Heart left ventricle (tissue), 16 donors: ENCODE data around the gene DNAH17. TPM values are rescaled to one million over a fixed set of nuclear protein-coding genes. Genes with fewer than 3 reads are reported as not detected.
A peak's percentile ranks its signal among the peaks of the same experiment; 100 is the strongest.

Experiments used
- ATAC-seq, 4 donors: fragments of 200-7000 bp; cut with Tn5 transposase; one replicate each; pipeline ENCODE4 v1.9.1; 2020 to 2022; ENCODE audit warnings: moderate library complexity in 4 of 4, mild to moderate bottlenecking in 3 of 4, moderate number of reproducible peaks in 1 of 4
- DNase-seq, 5 donors: peaks; one replicate each; pipeline ENCODE4 v3.0.0-alpha.2; 2020
- H3K27ac ChIP-seq, 12 donors: fragments of 200-600 bp; sonication (generic) in 4 of 12; one replicate each; pipeline versions ENCODE4 v1.5.0 to v1.8.0; 2016 to 2022; ENCODE audit warnings: mild to moderate bottlenecking in 2 of 12
- H3K27me3 ChIP-seq, 9 donors: fragments of 200-600 bp; sonication (generic) in 2 of 9; one replicate each; pipeline versions ENCODE4 v1.5.1 to v1.8.0; 2016 to 2022; ENCODE audit warnings: mild to moderate bottlenecking in 3 of 9
- H3K36me3 ChIP-seq, 9 donors: fragments of 200-600 bp; sonication (generic) in 2 of 9; one replicate each; pipeline versions ENCODE4 v1.5.0 to v1.8.0; 2018 to 2022; ENCODE audit warnings: mild to moderate bottlenecking in 2 of 9
- H3K4me1 ChIP-seq, 12 donors: fragments of 200-600 bp; sonication (generic) in 4 of 12; one replicate each; pipeline versions ENCODE4 v1.5.0 to v1.8.0; 2016 to 2022; ENCODE audit warnings: mild to moderate bottlenecking in 3 of 12
- H3K4me3 ChIP-seq, 12 donors: fragments of 200-600 bp; sonication (generic) in 4 of 12; one replicate each; pipeline versions ENCODE4 v1.5.0 to v1.8.0; 2017 to 2022; ENCODE audit warnings: mild to moderate bottlenecking in 9 of 12, moderate library complexity in 4 of 12
- H3K9me3 ChIP-seq, 12 donors: fragments of 200-600 bp; sonication (generic) in 4 of 12; one replicate each; pipeline versions ENCODE4 v1.5.0 to v1.8.0; 2016 to 2022; ENCODE audit warnings: mild to moderate bottlenecking in 1 of 12
- CTCF ChIP-seq, 12 donors: fragments of 200-600 bp; sonication (generic) in 4 of 12; IDR thresholded peaks; one replicate each; pipeline versions ENCODE4 v1.5.0 to v1.8.0; 2018 to 2022; ENCODE audit warnings: antibody characterized with exemption in 12 of 12, mild to moderate bottlenecking in 5 of 12
- POLR2A ChIP-seq, 2 donors: fragments of 450-650 bp; IDR thresholded peaks; one replicate each; pipeline ENCODE4 v1.6.1; 2017; ENCODE audit warnings: antibody characterized with exemption in 2 of 2, mild to moderate bottlenecking in 2 of 2, moderate library complexity in 2 of 2
- WGBS, 4 donors: extraction: QIAGEN DNeasy Blood & Tissue Kit in 2 of 4; methylation state at CpG; one replicate each; pipeline versions ENCODE4 v1.1.5 to v1.1.7; 2013 to 2018; 5-methylcytosine and 5-hydroxymethylcytosine counted together
- intact Hi-C, 10 donors: fragments of 100-400 bp; cut with DNase I; formaldehyde crosslinking; loops; one replicate each; pipeline versions ENCODE4 v1.11.1 to v1.14.2; 2022
- polyA plus RNA-seq, 2 donors: library from polyadenylated mRNA; stranded (reverse); fragments of 200-250 nt; gene quantifications; one replicate each; pipeline ENCODE4 v1.2.3, GENCODE V29; 2013
- total RNA-seq, 9 donors: library from RNA; depleted of rRNA in 2 of 9; stranded (reverse); fragments of >200 nt in 2 of 9; fragmentation: NEBNext Ultra II Directional in 3 of 9; extraction: Animal tissue kit (Norgen Biotek cat#: 25700) in 3 of 9; gene quantifications; one replicate each; pipeline versions ENCODE4 v1.1.0 to v1.2.4, GENCODE V29; 2016 to 2023
- donor health status: ischemic (EF 13 %, LVEDD 7.1; RV severe dilation, severe dysfunction).
- donor health status: healthy with polysubstance abuse.
- donor health status: DM: no; HTN: yes; CAD: no.
- donor health status: DM: no; HTN: no; CAD: no.
- donor health status: ischemic (EF 25% LVEDD 6.9; RV normal size, moderate dysfunction).
- donor health status: ischemic (EF 25% LVEDD 5.7; RV mildly dilated, moderate dysfunction).
- donor health status: healthy.
- donor health status: DM: yes; HTN: yes; CAD: no.
- donor health status: ischemic (EF 35%, LVEDD 5.7; RV mildly dilated, moderate dysfunction).
- donor health status: nonischemic (EF 11% LVEDD 7.7; RV severe dilation, severe dysfunction).
- donor health status: DM: yes; HTN: yes; CAD: no.
- donor health status: PGD.
- donor health status: ischemic (EF 29% LVEDD 5.4; RV normal size, mild dysfunction).
- donor health status: nonischemic (EF 23%, LVEDD 6.1; RV moderate dilation, normal function).

Gene DNAH17
- total and polyA plus RNA-seq, 11 donors, result 0.02 to 0.63 (median 0.17) TPM; not detected in 4

GRCh38 chr17:78541488-78542206 is 35.5 kb downstream of the DNAH17 start:
- peak in 1 of 5 donors; percentile 43 for DNase-seq
- H3K4me3 ChIP-seq, result no peak overlapping the region
- ATAC-seq, result peak in 2 of 4 donors; percentile 44 to 47
- H3K36me3 ChIP-seq, result no peaks in the 10 kb centered on the region
- H3K27ac ChIP-seq, result no peak overlapping the region
- peaks cover 0 to 6% (median 0%) of the 10 kb centered on the region in 12 donors for H3K9me3 ChIP-seq
- TF ChIP-seq CTCF (IDR thresholded peaks at IDR 0.05), result no peak
- TF ChIP-seq POLR2A (IDR thresholded peaks at IDR 0.05), result no peak
- peaks cover 0 to 6% (median 0%) of the 10 kb centered on the region in 12 donors for H3K4me1 ChIP-seq
- no peaks in the 10 kb centered on the region for H3K27me3 ChIP-seq
- WGBS, 4 donors, result 64 to 71% (median 67%) methylated on average over 6 to 7 of the region's 7 CpGs
- intact Hi-C loops, result loop anchor here in 2 of 10 donors (5.0 to 10.0 kb wide), 2 partner anchors 46 to 63 kb away; no protein-coding TSS in a partner anchor

DNA sequence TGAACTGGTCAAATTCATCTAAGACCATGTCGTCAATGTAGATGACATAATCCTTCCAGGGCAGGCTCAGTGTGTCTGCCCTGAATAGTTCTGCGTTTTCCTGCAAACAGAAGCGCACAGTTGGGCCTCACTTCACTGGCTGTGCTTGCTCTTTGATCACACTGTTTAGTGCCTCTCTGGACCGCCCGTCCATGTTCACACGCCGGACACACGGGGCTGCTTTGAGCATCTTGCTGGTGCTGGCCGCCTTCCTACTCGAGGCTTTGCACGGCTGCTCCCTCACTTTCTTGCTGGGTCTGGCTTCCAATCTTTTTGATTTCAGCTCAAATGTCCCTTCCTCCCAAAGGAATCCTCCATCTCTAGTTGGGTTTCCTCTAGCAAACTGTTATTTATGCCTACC is 37.4 kb downstream of the DNAH17 start:
- DNase-seq (no peak), ATAC-seq (no peak)
- no peak for TF ChIP-seq POLR2A (IDR thresholded peaks at IDR 0.05)
- no peak for TF ChIP-seq CTCF (IDR thresholded peaks at IDR 0.05)
- WGBS, 4 donors, result 87 to 92% (median 90%) methylated on average over 11 of the region's 11 CpGs
- Histone ChIP-seq H3K27ac (no peak overlapping the region), H3K36me3 (no peaks in the 10 kb centered on the region), H3K4me3 (no peak overlapping the region), H3K4me1 (peaks cover 0 to 17% (median 1%) of the 10 kb centered on the region in 12 donors), H3K9me3 (no peaks in the 10 kb centered on the region), H3K27me3 (no peaks in the 10 kb centered on the region)
- intact Hi-C loops, result loop anchor here in 2 of 10 donors (5.0 to 10.0 kb wide), 2 partner anchors 48 to 65 kb away; no protein-coding TSS in a partner anchor

DNA sequence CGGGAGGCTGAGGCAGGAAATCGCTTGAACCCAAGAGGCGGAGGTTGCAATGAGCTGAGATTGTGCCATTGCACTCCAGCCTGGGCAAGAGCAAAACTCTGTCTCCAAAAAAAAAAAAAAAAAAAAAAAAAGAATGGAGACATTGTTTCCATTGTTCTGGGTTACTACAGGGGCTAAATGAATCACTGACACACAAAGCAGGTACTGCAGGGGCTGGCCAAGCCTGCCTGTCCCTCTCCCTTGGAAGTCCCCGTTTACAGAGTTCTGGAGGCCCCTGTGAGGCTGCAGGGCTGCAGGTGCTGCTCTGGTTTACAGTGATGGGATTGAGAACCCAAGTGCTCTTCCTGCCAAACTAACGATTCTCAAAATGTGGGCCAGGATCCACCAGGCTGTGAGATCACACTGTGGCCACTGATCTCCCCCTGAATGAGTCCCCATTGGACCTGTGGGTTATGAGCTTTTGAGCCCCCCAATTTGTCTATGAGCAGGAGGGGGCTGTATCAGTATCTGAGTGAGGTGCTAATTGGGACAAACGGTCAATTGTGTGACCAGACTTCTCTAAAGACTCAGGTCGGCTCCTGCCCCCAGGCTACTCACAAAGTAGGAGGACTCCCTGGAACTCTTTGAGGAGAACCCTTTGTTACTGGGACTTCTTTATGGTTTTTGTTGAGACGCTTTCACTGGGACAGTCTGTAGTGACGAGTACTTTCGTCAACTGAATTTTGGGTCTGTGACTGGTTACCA is 39.0 kb downstream of the DNAH17 start:
- 83 to 87% (median 85%) methylated on average over 10 of the region's 10 CpGs for WGBS, 4 donors
- no peak for TF ChIP-seq CTCF (IDR thresholded peaks at IDR 0.05)

DNA sequence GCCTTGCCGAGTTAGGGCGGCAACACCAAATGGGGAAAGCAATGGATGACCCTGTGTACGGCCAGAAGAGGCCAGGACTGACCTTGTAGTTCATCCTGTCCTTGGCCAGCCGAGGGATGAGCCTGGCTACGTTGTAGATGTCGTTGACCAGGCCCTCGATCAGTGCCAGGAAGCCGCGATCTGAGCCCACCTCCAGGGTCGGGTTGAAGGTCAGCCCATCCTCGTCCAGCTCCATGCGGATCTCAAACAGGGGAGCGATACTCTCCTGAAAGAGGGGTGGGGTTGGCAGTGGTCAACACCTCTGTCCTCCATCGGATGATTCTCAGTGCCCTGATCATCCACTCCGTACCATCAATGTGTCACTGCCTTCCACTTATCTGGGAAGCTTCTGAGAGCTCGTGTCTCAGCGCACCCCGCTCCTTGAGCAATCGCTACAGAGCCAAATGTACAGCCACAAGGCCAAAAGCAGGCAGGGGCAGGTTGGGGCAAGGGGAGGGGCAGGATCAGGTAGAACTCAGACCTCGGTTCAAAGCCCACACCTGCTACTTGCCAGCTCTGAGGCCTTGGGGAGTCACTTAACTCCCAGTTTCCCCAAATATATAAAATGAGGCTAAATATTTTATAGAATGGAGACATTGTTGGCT is 39.9 kb downstream of the DNAH17 start:
- intact Hi-C loops, result no loop called here
- H3K4me3 ChIP-seq, result no peak overlapping the region
- peaks cover 0 to 18% (median 1%) of the 10 kb centered on the region in 12 donors for H3K4me1 ChIP-seq
- ATAC-seq (no peak), DNase-seq (no peak)
- no peaks in the 10 kb centered on the region for H3K27me3 ChIP-seq
- no peak overlapping the region for H3K27ac ChIP-seq
- 89 to 96% (median 94%) methylated on average over 19 to 20 of the region's 20 CpGs for whole genome bisulfite sequencing, 4 donors
- no peaks in the 10 kb centered on the region for H3K36me3 ChIP-seq
- TF ChIP-seq POLR2A (IDR thresholded peaks at IDR 0.05) (no peak), CTCF (IDR thresholded peaks at IDR 0.05) (no peak)
- no peaks in the 10 kb centered on the region for H3K9me3 ChIP-seq

More for the DNA sequence above, 39.0 kb downstream of the DNAH17 start:
- no peak overlapping the region for H3K4me3 ChIP-seq
- H3K27ac ChIP-seq, result no peak overlapping the region
- no peaks in the 10 kb centered on the region for H3K9me3 ChIP-seq
- peak in 1 of 4 donors; percentile 22 for ATAC-seq
- H3K36me3 ChIP-seq, result no peaks in the 10 kb centered on the region
- intact Hi-C loops, result no loop called here
- no peaks in the 10 kb centered on the region for H3K27me3 ChIP-seq
- no peak for DNase-seq
- H3K4me1 ChIP-seq, result peaks cover 0 to 18% (median 1%) of the 10 kb centered on the region in 12 donors
